ENCODE results near the gene SMARCAL1.

DNA sequence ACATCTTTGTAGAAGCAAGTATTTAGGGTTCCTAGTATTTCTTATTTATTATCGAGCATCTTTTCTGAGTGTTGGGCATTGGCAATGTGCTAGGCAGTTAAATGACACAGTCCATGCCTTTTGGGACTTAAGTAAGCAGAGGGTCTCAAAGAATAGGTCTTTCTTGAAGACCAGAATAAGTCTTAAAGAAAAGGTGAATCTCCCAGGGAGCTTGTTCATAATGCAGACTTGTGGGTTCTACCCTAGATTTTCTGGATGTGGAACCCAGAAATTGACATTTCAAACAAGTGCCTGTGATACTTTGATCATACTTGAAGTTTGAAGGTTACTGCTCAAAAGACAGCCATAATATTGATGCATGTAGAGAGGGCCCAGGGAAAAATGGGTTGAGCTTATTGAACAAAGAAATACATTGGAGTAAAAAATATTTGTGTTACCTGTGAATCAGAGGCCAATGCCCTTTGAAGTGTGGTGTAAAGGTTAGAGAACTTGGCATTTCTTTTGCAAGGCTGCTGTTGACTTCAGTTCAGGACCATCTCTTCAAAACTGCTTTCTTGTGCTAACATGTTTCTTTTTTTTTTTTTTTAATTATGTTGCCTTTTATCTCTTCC lies 110.7 kb downstream of the SMARCAL1 start:
- TF ChIP-seq, protein P1, sequence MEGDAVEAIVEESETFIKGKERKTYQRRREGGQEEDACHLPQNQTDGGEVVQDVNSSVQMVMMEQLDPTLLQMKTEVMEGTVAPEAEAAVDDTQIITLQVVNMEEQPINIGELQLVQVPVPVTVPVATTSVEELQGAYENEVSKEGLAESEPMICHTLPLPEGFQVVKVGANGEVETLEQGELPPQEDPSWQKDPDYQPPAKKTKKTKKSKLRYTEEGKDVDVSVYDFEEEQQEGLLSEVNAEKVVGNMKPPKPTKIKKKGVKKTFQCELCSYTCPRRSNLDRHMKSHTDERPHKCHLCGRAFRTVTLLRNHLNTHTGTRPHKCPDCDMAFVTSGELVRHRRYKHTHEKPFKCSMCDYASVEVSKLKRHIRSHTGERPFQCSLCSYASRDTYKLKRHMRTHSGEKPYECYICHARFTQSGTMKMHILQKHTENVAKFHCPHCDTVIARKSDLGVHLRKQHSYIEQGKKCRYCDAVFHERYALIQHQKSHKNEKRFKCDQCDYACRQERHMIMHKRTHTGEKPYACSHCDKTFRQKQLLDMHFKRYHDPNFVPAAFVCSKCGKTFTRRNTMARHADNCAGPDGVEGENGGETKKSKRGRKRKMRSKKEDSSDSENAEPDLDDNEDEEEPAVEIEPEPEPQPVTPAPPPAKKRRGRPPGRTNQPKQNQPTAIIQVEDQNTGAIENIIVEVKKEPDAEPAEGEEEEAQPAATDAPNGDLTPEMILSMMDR (IDR thresholded peaks at IDR 0.05) = no peak
- no peak for TF ChIP-seq POLR2A (IDR thresholded peaks at IDR 0.05)

Measured in right lobe of liver (tissue), 4 donors.